GM12891 (cell line): ENCODE data around the gene CEBPE.

Experiments used
- DNase-seq: peaks from one replicate; pipeline ENCODE4 v3.0.0; 2011; ENCODE audit warnings: low spot score; ENCODE audit not compliant: insufficient read length
- FAIRE-seq: peaks from 2 replicates; lab custom pipeline; 2011; peaks lifted over from hg19 to GRCh38; lab: Jason Lieb, UNC
- PAX5 ChIP-seq: IDR thresholded peaks from 2 replicates; pipeline ENCODE4 v1.6.1; 2011; ENCODE audit warnings: low read length, moderate library complexity, mild to moderate bottlenecking; ENCODE audit not compliant: insufficient read depth, severe bottlenecking
- POLR2A ChIP-seq: IDR thresholded peaks from 2 replicates; pipeline ENCODE4 v1.6.1; 2011; ENCODE audit warnings: low read depth, low read length, control low read depth
- POLR2AphosphoS5 ChIP-seq: IDR thresholded peaks from 2 replicates; pipeline ENCODE4 v1.6.1; 2011; ENCODE audit warnings: low read depth, low read length, control low read depth
- POU2F2 ChIP-seq: IDR thresholded peaks from 2 replicates; pipeline ENCODE4 v1.6.1; 2011; ENCODE audit warnings: low read depth, mild to moderate bottlenecking, control low read depth, low read length, moderate library complexity
- SPI1 ChIP-seq: IDR thresholded peaks from 2 replicates; pipeline ENCODE4 v1.6.1; 2011; ENCODE audit warnings: low read depth, low read length, control low read depth
- TAF1 ChIP-seq: IDR thresholded peaks from 2 replicates; pipeline ENCODE4 v1.6.1; 2011; ENCODE audit warnings: low read depth, low read length, control low read depth

The CEBPE gene

DNA sequence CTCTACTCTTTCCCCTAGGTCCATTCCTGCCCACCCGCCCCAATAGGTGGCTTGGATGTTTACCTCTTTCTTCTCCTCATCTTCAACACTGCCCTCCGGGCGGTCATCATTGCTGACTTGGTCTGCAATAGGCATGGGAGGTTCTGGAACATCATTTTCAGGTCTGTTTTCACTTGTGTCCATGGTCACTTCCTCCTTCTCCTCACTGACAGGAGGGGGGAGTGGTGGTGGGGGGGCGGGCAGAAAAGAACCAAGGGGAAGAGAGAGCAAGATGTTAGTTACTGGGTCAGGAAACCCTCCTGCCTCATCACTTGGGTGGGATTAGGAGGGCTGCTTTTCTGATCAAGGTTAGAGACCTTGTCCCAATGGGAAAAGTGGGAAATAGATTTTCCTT, 49.6 kb downstream of the CEBPE start:
- DNase-seq (no peak), FAIRE-seq (no peak)
- TF ChIP-seq POU2F2 = no peak
- no peak for TF ChIP-seq SPI1
- TF ChIP-seq PAX5 = no peak
- TF ChIP-seq POLR2A = no peak
- TF ChIP-seq TAF1 = no peak

DNA sequence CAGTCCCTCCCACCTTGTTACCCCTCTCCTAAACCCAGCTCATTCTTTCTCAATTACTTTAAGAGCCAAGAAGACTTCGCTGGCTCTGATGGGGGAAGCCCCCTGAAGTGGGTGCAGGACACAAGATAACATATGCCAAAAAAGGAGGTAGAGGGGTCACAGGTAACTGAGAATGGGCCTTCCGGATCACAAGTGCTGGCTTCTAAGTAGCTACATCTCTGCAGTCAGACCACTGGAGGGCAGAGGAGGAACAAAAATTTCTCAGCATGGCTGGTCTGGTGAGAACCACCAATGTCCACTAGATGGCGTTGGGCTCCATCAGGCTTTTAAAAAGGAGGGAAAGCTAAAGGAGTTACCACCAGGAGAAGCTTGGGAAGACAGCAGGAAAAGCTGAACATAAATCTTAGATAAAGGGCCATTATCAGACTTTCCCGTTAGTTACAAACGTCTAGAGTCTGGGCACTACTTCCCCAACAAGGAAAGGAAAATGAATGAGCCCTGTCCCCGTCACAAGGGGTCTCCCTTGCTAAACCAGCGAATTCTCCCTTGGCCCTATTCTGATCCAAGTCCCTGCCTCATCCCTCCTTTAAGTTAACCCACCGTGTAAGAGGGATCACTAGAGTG, 50.2 kb downstream of the CEBPE start:
- TF ChIP-seq POU2F2 = no peak
- no peak for TF ChIP-seq POLR2A
- TF ChIP-seq PAX5 = no peak
- FAIRE-seq (peak; percentile 77), DNase-seq (peak; percentile 84)

DNA sequence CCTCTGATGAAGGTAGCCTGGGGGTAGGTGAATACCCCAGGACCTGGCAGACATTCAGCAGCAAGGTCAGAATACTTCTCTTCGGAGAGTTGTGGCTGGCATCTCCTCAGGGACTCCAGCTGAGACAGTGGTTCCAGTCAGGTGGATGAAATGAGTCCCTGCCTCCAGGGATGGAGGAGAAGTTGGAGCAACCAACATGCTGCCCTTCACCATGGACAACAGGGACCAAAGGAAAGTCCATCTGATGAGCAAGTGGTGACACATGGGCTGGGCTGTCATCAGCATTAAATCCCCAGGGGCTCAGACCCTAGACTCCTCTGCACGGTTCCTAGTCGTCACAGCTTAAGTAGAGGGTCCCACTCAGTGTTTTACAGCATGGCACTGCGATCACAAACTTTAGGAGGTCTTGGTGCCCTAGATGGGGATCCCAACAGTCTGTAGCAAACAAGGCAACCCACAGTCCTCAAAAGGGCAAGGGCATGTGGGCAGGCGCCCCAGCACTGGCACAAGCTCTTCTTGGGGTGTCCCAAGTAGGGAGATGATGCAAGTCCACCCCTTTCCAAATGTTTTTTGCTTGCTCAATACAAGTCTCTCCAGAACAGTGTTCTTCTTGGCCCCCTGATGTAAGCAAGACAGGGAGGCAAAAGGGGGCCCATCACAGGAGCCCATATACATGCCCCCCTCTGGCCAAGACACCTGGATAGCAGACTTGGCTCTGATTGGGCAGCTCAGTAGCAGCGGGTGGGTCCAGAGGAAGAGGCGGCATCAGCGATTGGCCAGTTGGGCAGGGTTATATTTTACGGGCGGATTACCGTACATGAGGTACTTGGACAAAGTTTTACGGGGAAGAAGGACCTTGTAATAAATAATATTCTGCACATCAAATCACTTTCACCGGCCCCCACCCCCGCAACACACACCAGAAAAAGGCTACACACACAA, 50.9 kb downstream of the CEBPE start:
- TF ChIP-seq TAF1 = no peak
- no peak for TF ChIP-seq POU2F2
- TF ChIP-seq POLR2AphosphoS5 = no peak
- TF ChIP-seq SPI1 = no peak
- TF ChIP-seq POLR2A = no peak
- TF ChIP-seq PAX5 = no peak
- DNase-seq (no peak), FAIRE-seq (no peak)
